H1 (cell line): ENCODE data around the gene CPNE5. TPM values are rescaled to one million over a fixed set of nuclear protein-coding genes. Genes with fewer than 3 reads are reported as not detected.

Source experiments
- CTCF ChIA-PET: fragments of 300-600 bp; sonication (Branson Sonifier 250); formaldehyde crosslinking; loops from one replicate; lab custom pipeline; 2021; ENCODE audit not compliant: partially characterized antibody; lab: Charles Lee
- POLR2A ChIA-PET: fragments of 300-600 bp; sonication (Branson Sonifier 250); formaldehyde crosslinking; loops from one replicate; lab custom pipeline; 2021; ENCODE audit warnings: inconsistent platforms; ENCODE audit not compliant: partially characterized antibody; lab: Charles Lee
- DNase-seq, 2 experiments: peaks; one replicate each; pipeline versions ENCODE4 v3.0.0 to v3.0.0-alpha.2; 2010 to 2022; ENCODE audit warnings: low spot score in 2 of 2, low read depth in 1 of 2, mixed read lengths in 1 of 2
- FAIRE-seq: peaks from 2 replicates; lab custom pipeline; 2011; peaks lifted over from hg19 to GRCh38; lab: Jason Lieb, UNC
- H2AFZ ChIP-seq: 2 replicates; pipeline ENCODE4 v1.8.1; 2012; ENCODE audit warnings: low read length, inconsistent platforms
- H2AK5ac ChIP-seq: 2 replicates; pipeline ENCODE4 v1.6.1; 2013; ENCODE audit warnings: low read depth, low read length
- H2BK120ac ChIP-seq: replicated peaks from 2 replicates; pipeline ENCODE3; 2013; ENCODE audit warnings: low read depth, low read length, inconsistent platforms
- H2BK12ac ChIP-seq: 2 replicates; pipeline ENCODE4 v1.6.1; 2013; ENCODE audit warnings: low read depth, low read length
- H2BK15ac ChIP-seq: 2 replicates; pipeline ENCODE4 v1.6.1; 2013; ENCODE audit warnings: low read length
- H2BK20ac ChIP-seq: 2 replicates; pipeline ENCODE4 v1.6.1; 2013; ENCODE audit warnings: low read length
- H2BK5ac ChIP-seq: 2 replicates; pipeline ENCODE4 v1.6.1; 2013; ENCODE audit warnings: low read depth, low read length
- H3K14ac ChIP-seq: 2 replicates; pipeline ENCODE4 v1.6.1; 2013; ENCODE audit warnings: inconsistent platforms; ENCODE audit not compliant: insufficient read length
- H3K18ac ChIP-seq: 2 replicates; pipeline ENCODE4 v1.6.1; 2013; ENCODE audit warnings: low read length; ENCODE audit errors: extremely low read depth
- H3K23ac ChIP-seq: 2 replicates; pipeline ENCODE4 v1.6.1; 2013; ENCODE audit warnings: inconsistent platforms; ENCODE audit not compliant: insufficient read length
- H3K23me2 ChIP-seq: 2 replicates; pipeline ENCODE4 v1.6.1; 2013; ENCODE audit warnings: low read depth, low read length
- H3K27ac ChIP-seq: 2 replicates; pipeline ENCODE4 v1.6.1; 2011; ENCODE audit warnings: low read depth, low read length, inconsistent platforms
- H3K27me3 ChIP-seq, 4 experiments: replicated peaks in 1 of 4; 1 replicate in 1 of 4; 2 replicates in 3 of 4; pipeline versions ENCODE4 v1.6.1 to v1.8.1; 2011 to 2013; ENCODE audit warnings: low read length in 3 of 4, mild to moderate bottlenecking in 3 of 4, inconsistent platforms in 2 of 4, mixed read lengths in 2 of 4, moderate library complexity in 1 of 4; ENCODE audit not compliant: control insufficient read depth in 3 of 4, insufficient read depth in 3 of 4; ENCODE audit errors: extremely low read depth in 1 of 4
- H3K36me3 ChIP-seq, 4 experiments: 2 replicates each; pipeline versions ENCODE4 v1.6.1 to v1.8.1; 2011 to 2013; ENCODE audit warnings: mild to moderate bottlenecking in 4 of 4, low read length in 3 of 4, moderate library complexity in 2 of 4, control low read depth in 1 of 4, inconsistent platforms in 1 of 4; ENCODE audit not compliant: insufficient read depth in 4 of 4, control insufficient read depth in 2 of 4
- H3K4ac ChIP-seq: replicated peaks from 2 replicates; pipeline ENCODE3; 2013; ENCODE audit warnings: low read length, low read depth, mixed read lengths, inconsistent platforms; ENCODE audit not compliant: insufficient read length
- H3K4me1 ChIP-seq, 4 experiments: replicated peaks in 1 of 4; 1 replicate in 1 of 4; 2 replicates in 3 of 4; pipeline versions ENCODE4 v1.6.1 to v1.8.1; 2011 to 2013; ENCODE audit warnings: low read length in 3 of 4, inconsistent platforms in 2 of 4, mixed read lengths in 1 of 4; ENCODE audit not compliant: insufficient read depth in 4 of 4, control insufficient read depth in 3 of 4
- H3K4me2 ChIP-seq, 2 experiments: 2 replicates each; pipeline versions ENCODE4 v1.6.1 to v1.8.1; 2011 to 2013; ENCODE audit warnings: low read depth in 2 of 2, low read length in 2 of 2, control low read depth in 1 of 2, inconsistent platforms in 1 of 2, mild to moderate bottlenecking in 1 of 2; ENCODE audit not compliant: insufficient read depth in 1 of 2
- H3K4me3 ChIP-seq, 4 experiments: fragments of 200-600, 300-600 bp in 1 of 4; sonication (generic), shearing (Covaris generic), sonication (Bioruptor Twin) in 1 of 4; 2 replicates each; pipeline versions ENCODE4 v1.5.1 to v1.8.1; 2011 to 2016; ENCODE audit warnings: low read length in 4 of 4, low read depth in 3 of 4, control low read depth in 2 of 4, inconsistent platforms in 2 of 4, mild to moderate bottlenecking in 2 of 4, mixed read lengths in 1 of 4, moderate library complexity in 1 of 4; ENCODE audit not compliant: insufficient read depth in 2 of 4; ENCODE audit errors: extremely low read depth in 1 of 4
- H3K56ac ChIP-seq: replicated peaks from 2 replicates; pipeline ENCODE3; 2013; ENCODE audit warnings: low read depth, mild to moderate bottlenecking, mixed read lengths, low read length, inconsistent platforms; ENCODE audit not compliant: insufficient read length
- H3K79me1 ChIP-seq: 2 replicates; pipeline ENCODE4 v1.6.1; 2013; ENCODE audit warnings: low read depth, low read length, control low read depth
- H3K79me2 ChIP-seq, 2 experiments: 2 replicates each; pipeline versions ENCODE4 v1.6.1 to v1.8.1; 2012 to 2013; ENCODE audit warnings: low read length in 2 of 2, mild to moderate bottlenecking in 2 of 2, inconsistent platforms in 1 of 2; ENCODE audit not compliant: insufficient read depth in 2 of 2, control insufficient read depth in 1 of 2
- H3K9ac ChIP-seq, 4 experiments: replicated peaks in 1 of 4; 1 replicate in 1 of 4; 2 replicates in 3 of 4; pipeline versions ENCODE4 v1.6.1 to v1.8.1; 2011 to 2013; ENCODE audit warnings: low read depth in 3 of 4, low read length in 3 of 4, control low read depth in 2 of 4, mild to moderate bottlenecking in 2 of 4, moderate library complexity in 2 of 4, inconsistent platforms in 1 of 4; ENCODE audit errors: extremely low read depth in 1 of 4
- H3K9me3 ChIP-seq, 2 experiments: 2 replicates each; pipeline versions ENCODE4 v1.6.1 to v1.8.1; 2012 to 2013; ENCODE audit warnings: mild to moderate bottlenecking in 2 of 2, moderate library complexity in 2 of 2, control low read depth in 1 of 2, inconsistent platforms in 1 of 2, low read depth in 1 of 2, low read length in 1 of 2, mixed read lengths in 1 of 2; ENCODE audit not compliant: insufficient read depth in 2 of 2
- H4K20me1 ChIP-seq, 2 experiments: replicated peaks in 1 of 2; 2 replicates each; pipeline versions ENCODE3 to v1.8.1; 2011 to 2013; ENCODE audit warnings: inconsistent platforms in 2 of 2, low read length in 2 of 2, mild to moderate bottlenecking in 1 of 2; ENCODE audit not compliant: insufficient read depth in 2 of 2, control insufficient read depth in 1 of 2
- H4K5ac ChIP-seq: 2 replicates; pipeline ENCODE4 v1.6.1; 2013; ENCODE audit warnings: low read length, low read depth, mixed read lengths, inconsistent platforms; ENCODE audit not compliant: insufficient read length
- H4K8ac ChIP-seq: 2 replicates; pipeline ENCODE4 v1.8.0; 2013; ENCODE audit warnings: mild to moderate bottlenecking, moderate library complexity, low read length, inconsistent platforms; ENCODE audit not compliant: insufficient read depth; ENCODE audit errors: extremely low read depth
- H4K91ac ChIP-seq: replicated peaks from 2 replicates; pipeline ENCODE3; 2013; ENCODE audit warnings: low read length, mixed read lengths, inconsistent platforms; ENCODE audit not compliant: insufficient read length
- EP300 ChIP-seq, 2 experiments: IDR thresholded peaks; 1 replicate in 1 of 2; 2 replicates in 1 of 2; pipeline ENCODE4 v1.6.1; 2011 to 2012; ENCODE audit warnings: low read depth in 2 of 2, low read length in 2 of 2, mild to moderate bottlenecking in 2 of 2, borderline replicate concordance in 1 of 2, inconsistent platforms in 1 of 2, moderate library complexity in 1 of 2
- FOSL1 ChIP-seq: IDR thresholded peaks from 2 replicates; pipeline ENCODE4 v1.6.1; 2011; ENCODE audit warnings: mild to moderate bottlenecking, low read depth, low read length, moderate library complexity; ENCODE audit not compliant: insufficient read depth
- POLR2AphosphoS5 ChIP-seq: IDR thresholded peaks from 2 replicates; pipeline ENCODE4 v1.6.1; 2011; ENCODE audit warnings: low read depth, low read length
- SIX5 ChIP-seq: IDR thresholded peaks from 2 replicates; pipeline ENCODE4 v1.6.1; 2011; ENCODE audit warnings: mild to moderate bottlenecking, low read depth, low read length
- TBP ChIP-seq: IDR thresholded peaks from 2 replicates; pipeline ENCODE4 v1.6.1; 2011; ENCODE audit warnings: low read depth, low read length, improper control_type of control experiment
- WGBS, 2 experiments: shearing (Covaris generic) in 1 of 2; methylation state at CpG; one replicate each; pipeline versions ENCODE4 v1.1.6 to v1.1.7; 2013 to 2015; ENCODE audit warnings: low lambda C conversion rate in 2 of 2, mixed read lengths in 2 of 2, inconsistent platforms in 1 of 2, low coverage in 1 of 2, missing lambda C conversion rate in 1 of 2; ENCODE audit not compliant: insufficient replicate concordance in 2 of 2, insufficient coverage in 1 of 2, insufficient read length in 1 of 2; ENCODE audit errors: extremely low coverage in 1 of 2, missing lambda C conversion rate in 1 of 2; 5-methylcytosine and 5-hydroxymethylcytosine counted together
- polyA plus RNA-seq, 7 experiments: library from polyadenylated mRNA; depleted of rRNA in 3 of 7; stranded (reverse) in 5 of 7; unstranded in 2 of 7; fragments of >200 nt in 5 of 7; fragments of 200-250 nt in 2 of 7; gene quantifications; 1 replicate in 5 of 7; 2 replicates in 1 of 7; 4 replicates in 1 of 7; pipeline versions ENCODE4 v1.2.1 to v1.2.3, GENCODE V29; 2011 to 2013; ENCODE audit warnings: missing spikeins in 2 of 7, mixed read lengths in 2 of 7
- total RNA-seq: library from RNA; stranded (reverse); fragmentation: NEBNext Ultra II Directional; extraction: Animal tissue kit (Norgen Biotek cat#: 25700); gene quantifications from 2 replicates; pipeline ENCODE4 v1.2.1, GENCODE V29; 2021

Gene CPNE5
- total and polyA plus RNA-seq, 2 of the 8 experiments (the other 6 are each of a cell fraction or from before 2014, with no cell fraction given): 0.88 to 1.8 TPM

DNA sequence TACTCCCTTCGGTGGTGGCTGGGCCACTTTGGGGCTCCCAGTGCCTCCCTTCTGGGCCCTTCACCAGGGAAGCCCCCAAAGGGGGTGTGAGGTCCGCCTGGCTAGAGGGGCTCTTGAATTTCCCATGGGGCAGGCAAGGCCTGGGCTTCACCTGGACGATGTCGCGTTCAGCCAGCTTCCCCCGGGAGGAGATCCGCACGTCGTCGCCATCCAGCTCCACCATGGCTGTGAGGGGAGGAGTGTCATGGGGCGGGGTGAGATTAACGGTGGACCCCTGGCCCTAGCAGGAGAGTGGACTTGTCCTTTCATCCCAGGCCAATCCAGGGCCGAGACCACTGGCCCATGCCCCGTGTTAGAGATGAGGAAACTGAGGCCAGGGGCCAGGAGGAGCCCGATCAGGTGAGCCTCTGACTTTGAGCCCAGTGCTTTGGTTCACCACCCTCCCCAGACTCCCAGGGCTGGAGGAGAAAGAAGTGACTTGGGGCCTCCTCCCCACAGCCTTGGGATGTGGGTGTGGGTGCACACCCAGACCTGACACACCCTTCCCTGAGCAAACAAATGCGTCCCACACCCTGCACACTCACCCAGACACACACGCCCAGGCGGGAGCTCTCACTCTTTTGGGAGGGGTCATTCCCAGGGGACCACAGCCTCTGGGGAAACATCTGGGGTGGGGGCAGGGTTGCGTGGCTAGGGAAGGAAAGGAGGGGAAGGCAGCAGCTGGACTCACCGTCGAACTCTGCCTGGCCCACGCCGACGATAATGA, 95.5 kb downstream of the CPNE5 start:
- Histone ChIP-seq H2AK5ac (no peak overlapping the region), H4K5ac (no peak overlapping the region), H4K20me1 (no peaks in the 10 kb centered on the region), H3K4me3 (no peak overlapping the region), H3K14ac (no peak overlapping the region), H3K23me2 (no peaks in the 10 kb centered on the region), H3K36me3 (no peaks in the 10 kb centered on the region), H3K4me1 (no peaks in the 10 kb centered on the region; a peak in 1 of 7 replicates), H2BK20ac (no peak overlapping the region), H2BK15ac (no peak overlapping the region), H3K27me3 (no peaks in the 10 kb centered on the region; a peak in 1 of 7 replicates), H2BK120ac (no peak overlapping the region), H4K8ac (peak overlapping the region; percentile 53; the same call in 1 of the 2 replicates), H3K79me2 (no peaks in the 10 kb centered on the region), H3K4me2 (no peak overlapping the region), H2BK5ac (no peak overlapping the region), H2BK12ac (no peak overlapping the region), H3K23ac (no peak overlapping the region), H3K9ac (no peak overlapping the region), H4K91ac (no peak overlapping the region), H3K27ac (no peak overlapping the region; the same call in 1 of the 2 replicates), H3K18ac (no peak overlapping the region), H3K4ac (no peak overlapping the region), H3K9me3 (0 out of 4 replicates have a peak, but pooled peaks cover 0 to 3% of the 10 kb centered on the region in 2 experiments), H3K56ac (no peak overlapping the region), H3K79me1 (no peaks in the 10 kb centered on the region), H2AFZ (no peak overlapping the region)
- WGBS, 2 experiments: 92% methylated on average over 22 of the region's 24 CpGs; no CpG with 5 or more reads in 1 of the 2 experiments
- FAIRE-seq: no peak
- ChIA-PET POLR2A (interaction anchor here (1.2 kb wide), 1 partner anchor 140 kb away, joined by 3 read pairs; no protein-coding TSS in a partner anchor), CTCF (interaction anchor here (1.6 to 4.4 kb wide), 4 partner anchors 8 to 106 kb away, joined by 5 to 17 read pairs (median 10); no protein-coding TSS in a partner anchor)
- no peak for DNase-seq
- TF ChIP-seq POLR2AphosphoS5 (no peak), SIX5 (no peak), TBP (no peak), FOSL1 (no peak), EP300 (IDR thresholded peaks at IDR 0.05; ENCODE audit: borderline replicate concordance in 1 of 2, low read depth in 2 of 2, low read length in 2 of 2) (no peak)
